H1 (cell line): ENCODE measurements around the gene CA10. TPM values are rescaled to one million over a fixed set of nuclear protein-coding genes. Genes with fewer than 3 reads are reported as not detected.

Experiments used
- ASH2L ChIP-seq: fragments of 200-600, 300-600 bp; sonication (generic); IDR thresholded peaks from one replicate; pipeline ENCODE4 v1.7.1; 2017; ENCODE audit warnings: low read length
- BACH1 ChIP-seq: IDR thresholded peaks from 2 replicates; pipeline ENCODE4 v1.6.1; 2012; ENCODE audit warnings: low read length, improper control_type of control experiment
- CBX5 ChIP-seq: fragments of 300-800, 300-1000 bp; sonication (generic); IDR thresholded peaks from 2 replicates; pipeline ENCODE4 v1.7.1; 2016; ENCODE audit warnings: antibody characterized with exemption, low read length, low read depth
- HDAC2 ChIP-seq, 2 experiments: fragments of 300-600 bp in 1 of 2; sonication (generic) in 1 of 2; IDR thresholded peaks; 2 replicates each; pipeline ENCODE4 v1.6.1; 2011 to 2012; ENCODE audit warnings: low read depth in 2 of 2, low read length in 2 of 2, mild to moderate bottlenecking in 2 of 2, moderate library complexity in 2 of 2, borderline replicate concordance in 1 of 2, inconsistent platforms in 1 of 2
- KDM4A ChIP-seq: IDR thresholded peaks from one replicate; pipeline ENCODE4 v1.7.1; 2012; ENCODE audit warnings: low read depth, mild to moderate bottlenecking, moderate library complexity, low read length, inconsistent platforms; ENCODE audit not compliant: severe bottlenecking
- KDM5A ChIP-seq: fragments of 200-600 bp; IDR thresholded peaks from 2 replicates; pipeline ENCODE4 v1.7.1; 2012; ENCODE audit warnings: mild to moderate bottlenecking, low read length, inconsistent platforms, mixed read lengths
- RNF2 ChIP-seq: fragments of 200-900, 300-1000 bp; sonication (generic); IDR thresholded peaks from 2 replicates; pipeline ENCODE4 v1.7.1; 2016; ENCODE audit warnings: borderline replicate concordance, low read depth, mild to moderate bottlenecking, antibody characterized with exemption, low read length; ENCODE audit not compliant: poor library complexity, severe bottlenecking; ENCODE audit errors: missing control alignments
- SIRT6 ChIP-seq: IDR thresholded peaks from one replicate; pipeline ENCODE4 v1.7.1; 2012; ENCODE audit warnings: low read length, inconsistent platforms
- TEAD4 ChIP-seq: IDR thresholded peaks from 2 replicates; pipeline ENCODE4 v1.6.1; 2012; ENCODE audit warnings: low read depth, low read length, inconsistent platforms, mixed read lengths
- YY1 ChIP-seq: IDR thresholded peaks from 2 replicates; pipeline ENCODE4 v1.6.1; 2011; ENCODE audit warnings: low read depth, mild to moderate bottlenecking, low read length
- polyA plus RNA-seq, 7 experiments: library from polyadenylated mRNA; depleted of rRNA in 3 of 7; stranded (reverse) in 5 of 7; unstranded in 2 of 7; fragments of >200 nt in 5 of 7; fragments of 200-250 nt in 2 of 7; gene quantifications; 1 replicate in 5 of 7; 2 replicates in 1 of 7; 4 replicates in 1 of 7; pipeline versions ENCODE4 v1.2.1 to v1.2.3, GENCODE V29; 2011 to 2013; ENCODE audit warnings: missing spikeins in 2 of 7, mixed read lengths in 2 of 7
- total RNA-seq: library from RNA; stranded (reverse); fragmentation: NEBNext Ultra II Directional; extraction: Animal tissue kit (Norgen Biotek cat#: 25700); gene quantifications from 2 replicates; pipeline ENCODE4 v1.2.1, GENCODE V29; 2021

CA10 gene
- total and polyA plus RNA-seq, 2 of the 8 experiments (the other 6 are each of a cell fraction or from before 2014, with no cell fraction given): 0.60 to 0.63 TPM

- no peak for TF ChIP-seq YY1
- no peak for TF ChIP-seq BACH1
- no peak for TF ChIP-seq TEAD4
- no peak for TF ChIP-seq SIRT6
- no peak for TF ChIP-seq CBX5
- TF ChIP-seq HDAC2 (IDR thresholded peaks at IDR 0.05; ENCODE audit: borderline replicate concordance in 1 of 2, low read depth in 2 of 2, low read length in 2 of 2): no peak
- no peak for TF ChIP-seq KDM4A
- no peak for TF ChIP-seq ASH2L
- TF ChIP-seq KDM5A: no peak
- TF ChIP-seq RNF2: no peak
- TF ChIP-seq, all 59 proteins: peak for 0
Measured at GRCh38 chr17:51650772-51651171, 507.7 kb downstream of the CA10 start (continued).
